Immature natural killer cell (primary cell): ENCODE data around the gene NOL3. TPM values are rescaled to one million over a fixed set of nuclear protein-coding genes. Genes with fewer than 3 reads are reported as not detected.

Experiments
- DNase-seq, 3 donors: peaks; one replicate each; pipeline ENCODE4 v3.0.0; 2022; ENCODE audit warnings: mixed read lengths in 1 of 3
- H3K27ac Mint-ChIP-seq, 6 donors: one replicate each; pipeline ENCODE4 v1.8.0; 2020; ENCODE audit warnings: mixed read lengths in 6 of 6, mild to moderate bottlenecking in 5 of 6, inconsistent platforms in 4 of 6, moderate library complexity in 3 of 6
- H3K27me3 Mint-ChIP-seq, 3 donors: one replicate each; pipeline ENCODE4 v1.8.0; 2020 to 2021; ENCODE audit warnings: low read depth in 3 of 3, mild to moderate bottlenecking in 3 of 3, mixed read lengths in 3 of 3, moderate library complexity in 3 of 3, inconsistent platforms in 1 of 3
- H3K36me3 Mint-ChIP-seq, 3 donors: one replicate each; pipeline ENCODE4 v1.8.0; 2020; ENCODE audit warnings: mixed read lengths in 3 of 3, inconsistent platforms in 2 of 3, mild to moderate bottlenecking in 2 of 3
- H3K4me1 Mint-ChIP-seq, 2 donors: one replicate each; pipeline ENCODE4 v1.8.0; 2020; ENCODE audit warnings: inconsistent platforms in 2 of 2, mild to moderate bottlenecking in 2 of 2, mixed read lengths in 2 of 2, moderate library complexity in 1 of 2
- H3K4me3 Mint-ChIP-seq, 5 donors: one replicate each; pipeline ENCODE4 v1.8.0; 2020; ENCODE audit warnings: mild to moderate bottlenecking in 5 of 5, mixed read lengths in 5 of 5, inconsistent platforms in 3 of 5, moderate library complexity in 3 of 5
- H3K9me3 Mint-ChIP-seq, 6 donors: one replicate each; pipeline ENCODE4 v1.8.0; 2020; ENCODE audit warnings: mild to moderate bottlenecking in 6 of 6, mixed read lengths in 6 of 6, inconsistent platforms in 4 of 6, moderate library complexity in 3 of 6
- polyA plus RNA-seq, 3 donors: library from polyadenylated mRNA; unstranded; fragments of 300-500 nt; fragmentation: Illumina TruSeq; gene quantifications; one replicate each; pipeline ENCODE4 v1.2.3, GENCODE V29; 2021

NOL3 gene
- polyA plus RNA-seq, 3 donors from 2014 or later, result 0.18 to 0.47 TPM; not detected in 1

- peak; percentile 87 to 89 (median 88) for DNase-seq
- Mint-ChIP-seq H3K9me3 (no peaks in the 10 kb centered on the region), H3K4me3 (peak within 1 kb of the TSS; percentile 88 to 92 (median 88)), H3K27ac (peak within 1 kb of the TSS; percentile 75 to 93 (median 87)), H3K36me3 (peaks cover 11 to 16% (median 11%) of the 10 kb centered on the region in 3 donors), H3K27me3 (peaks cover 1 to 9% (median 5%) of the 10 kb centered on the region in 3 donors), H3K4me1 (peaks cover 39 to 46% of the 10 kb centered on the region in 2 donors)
Measured at GRCh38 chr16:67191995-67192681, 21.8 kb downstream of the NOL3 start, which contains the start of gene E2F4. E2F4 (plus strand) TSS chr16:67192155; CDS start chr16:67192228, 73 bp downstream.

- H3K4me3 Mint-ChIP-seq, result peak overlapping the region; percentile 88 to 92 (median 88)
- no peak for DNase-seq
- H3K4me1 Mint-ChIP-seq, result peaks cover 39 to 46% of the 10 kb centered on the region in 2 donors
- no peaks in the 10 kb centered on the region for H3K9me3 Mint-ChIP-seq
- peaks cover 1 to 7% (median 5%) of the 10 kb centered on the region in 3 donors for H3K27me3 Mint-ChIP-seq
- peak overlapping the region; percentile 75 to 88 (median 84) for H3K27ac Mint-ChIP-seq
- peaks cover 11 to 20% (median 11%) of the 10 kb centered on the region in 3 donors for H3K36me3 Mint-ChIP-seq
Measured at GRCh38 chr16:67192781-67193361, 22.5 kb downstream of the NOL3 start.

- H3K4me1 Mint-ChIP-seq, result peaks cover 39 to 46% of the 10 kb centered on the region in 2 donors
Measured at GRCh38 chr16:67193536-67193935, 23.2 kb downstream of the NOL3 start.

GRCh38 chr16:67194260-67194659, 23.9 kb downstream of the NOL3 start:
- peak overlapping the region; percentile 88 to 92 (median 88) for H3K4me3 Mint-ChIP-seq
- DNase-seq, result no peak
- H3K27me3 Mint-ChIP-seq, result peaks cover 3 to 7% (median 5%) of the 10 kb centered on the region in 3 donors
- H3K9me3 Mint-ChIP-seq, result no peaks in the 10 kb centered on the region
- peaks cover 11 to 20% (median 11%) of the 10 kb centered on the region in 3 donors for H3K36me3 Mint-ChIP-seq
- peaks cover 39 to 46% of the 10 kb centered on the region in 2 donors for H3K4me1 Mint-ChIP-seq
- H3K27ac Mint-ChIP-seq, result peak overlapping the region in 3 of 6 donors; percentile 62 to 83 (median 77)

More at GRCh38 chr16:67193536-67193935, 23.2 kb downstream of the NOL3 start:
- Mint-ChIP-seq H3K27me3 (peaks cover 3 to 7% (median 5%) of the 10 kb centered on the region in 3 donors), H3K4me3 (peak overlapping the region; percentile 88 to 92 (median 88)), H3K27ac (peak overlapping the region; percentile 62 to 88 (median 77)), H3K9me3 (no peaks in the 10 kb centered on the region), H3K36me3 (peaks cover 11 to 20% (median 11%) of the 10 kb centered on the region in 3 donors)
- no peak for DNase-seq

- Mint-ChIP-seq H3K4me1 (peaks cover 39 to 46% of the 10 kb centered on the region in 2 donors), H3K36me3 (peaks cover 11 to 20% (median 11%) of the 10 kb centered on the region in 3 donors), H3K4me3 (no peak overlapping the region), H3K27me3 (peaks cover 3 to 5% (median 4%) of the 10 kb centered on the region in 3 donors), H3K9me3 (no peaks in the 10 kb centered on the region), H3K27ac (peak overlapping the region in 2 of 6 donors; percentile 32 to 66)
- DNase-seq, result no peak
Measured at GRCh38 chr16:67195676-67196075, 25.3 kb downstream of the NOL3 start.

- no peak for DNase-seq
- Mint-ChIP-seq H3K4me1 (peaks cover 32 to 38% of the 10 kb centered on the region in 2 donors), H3K4me3 (no peak overlapping the region), H3K27me3 (peaks cover under 1 to 5% (median 4%) of the 10 kb centered on the region in 3 donors), H3K36me3 (peaks cover 11 to 20% (median 11%) of the 10 kb centered on the region in 3 donors), H3K9me3 (no peaks in the 10 kb centered on the region), H3K27ac (peak overlapping the region in 3 of 6 donors; percentile 54 to 55 (median 54))
Measured at GRCh38 chr16:67196881-67197280, 26.5 kb downstream of the NOL3 start.

GRCh38 chr16:67197704-67198103, 27.4 kb downstream of the NOL3 start:
- Mint-ChIP-seq H3K27ac (no peak overlapping the region), H3K9me3 (no peaks in the 10 kb centered on the region), H3K36me3 (peaks cover 11 to 20% (median 11%) of the 10 kb centered on the region in 3 donors), H3K4me3 (no peak overlapping the region), H3K27me3 (peaks cover 0 to 4% (median 3%) of the 10 kb centered on the region in 3 donors), H3K4me1 (peaks cover 28 to 31% of the 10 kb centered on the region in 2 donors)
- no peak for DNase-seq

- peaks cover 22 to 25% of the 10 kb centered on the region in 2 donors for H3K4me1 Mint-ChIP-seq
- peaks cover 11 to 20% (median 11%) of the 10 kb centered on the region in 3 donors for H3K36me3 Mint-ChIP-seq
- peaks cover 0 to 4% (median 3%) of the 10 kb centered on the region in 3 donors for H3K27me3 Mint-ChIP-seq
- H3K27ac Mint-ChIP-seq, result peak overlapping the region in 1 of 6 donors; percentile 41
- no peak overlapping the region for H3K4me3 Mint-ChIP-seq
- no peaks in the 10 kb centered on the region for H3K9me3 Mint-ChIP-seq
- DNase-seq, result no peak
Measured at GRCh38 chr16:67198238-67198734, 27.9 kb downstream of the NOL3 start.

GRCh38 chr16:67199011-67199807, 28.9 kb downstream of the NOL3 start, which contains the start of gene ELMO3:
ELMO3 (plus strand) TSS chr16:67199131; CDS start chr16:67199327, 196 bp downstream.
- Mint-ChIP-seq H3K9me3 (no peaks in the 10 kb centered on the region), H3K4me1 (peaks cover 13 to 16% of the 10 kb centered on the region in 2 donors), H3K4me3 (no peak within 1 kb of the TSS), H3K36me3 (peaks cover 11 to 20% (median 11%) of the 10 kb centered on the region in 3 donors), H3K27me3 (peaks cover 0 to 4% (median 2%) of the 10 kb centered on the region in 3 donors), H3K27ac (peak within 1 kb of the TSS in 1 of 6 donors; percentile 41)
- no peak for DNase-seq

- H3K27me3 Mint-ChIP-seq, result peaks cover 0 to 4% (median 2%) of the 10 kb centered on the region in 3 donors
- no peak for DNase-seq
- peaks cover 9 to 16% of the 10 kb centered on the region in 2 donors for H3K4me1 Mint-ChIP-seq
- H3K9me3 Mint-ChIP-seq, result no peaks in the 10 kb centered on the region
- no peak overlapping the region for H3K27ac Mint-ChIP-seq
- peaks cover 11 to 20% (median 11%) of the 10 kb centered on the region in 3 donors for H3K36me3 Mint-ChIP-seq
- no peak overlapping the region for H3K4me3 Mint-ChIP-seq
Measured at GRCh38 chr16:67199808-67200198, 29.5 kb downstream of the NOL3 start.

GRCh38 chr16:67200491-67200890, 30.2 kb downstream of the NOL3 start:
- Mint-ChIP-seq H3K9me3 (no peaks in the 10 kb centered on the region), H3K27me3 (peaks cover 0 to 4% (median 1%) of the 10 kb centered on the region in 3 donors), H3K36me3 (peaks cover 11 to 19% (median 11%) of the 10 kb centered on the region in 3 donors), H3K4me1 (peaks cover 9 to 15% of the 10 kb centered on the region in 2 donors), H3K27ac (no peak overlapping the region), H3K4me3 (no peak overlapping the region)
- no peak for DNase-seq

GRCh38 chr16:67201411-67202345, 31.3 kb downstream of the NOL3 start:
- Mint-ChIP-seq H3K36me3 (peaks cover 3 to 7% (median 3%) of the 10 kb centered on the region in 3 donors), H3K9me3 (no peaks in the 10 kb centered on the region), H3K4me1 (peaks cover 2 to 3% of the 10 kb centered on the region in 2 donors), H3K27ac (no peak overlapping the region), H3K27me3 (peaks cover 0 to 3% (median under 1%) of the 10 kb centered on the region in 3 donors), H3K4me3 (no peak overlapping the region)
- DNase-seq, result no peak
